ENCODE results near the gene WWOX.
"Not testable (repeated sequence)": the region's sequence is repeated elsewhere in the genome, so short reads cannot be mapped to it uniquely, and the experiment has no call there.

WWOX gene

DNA sequence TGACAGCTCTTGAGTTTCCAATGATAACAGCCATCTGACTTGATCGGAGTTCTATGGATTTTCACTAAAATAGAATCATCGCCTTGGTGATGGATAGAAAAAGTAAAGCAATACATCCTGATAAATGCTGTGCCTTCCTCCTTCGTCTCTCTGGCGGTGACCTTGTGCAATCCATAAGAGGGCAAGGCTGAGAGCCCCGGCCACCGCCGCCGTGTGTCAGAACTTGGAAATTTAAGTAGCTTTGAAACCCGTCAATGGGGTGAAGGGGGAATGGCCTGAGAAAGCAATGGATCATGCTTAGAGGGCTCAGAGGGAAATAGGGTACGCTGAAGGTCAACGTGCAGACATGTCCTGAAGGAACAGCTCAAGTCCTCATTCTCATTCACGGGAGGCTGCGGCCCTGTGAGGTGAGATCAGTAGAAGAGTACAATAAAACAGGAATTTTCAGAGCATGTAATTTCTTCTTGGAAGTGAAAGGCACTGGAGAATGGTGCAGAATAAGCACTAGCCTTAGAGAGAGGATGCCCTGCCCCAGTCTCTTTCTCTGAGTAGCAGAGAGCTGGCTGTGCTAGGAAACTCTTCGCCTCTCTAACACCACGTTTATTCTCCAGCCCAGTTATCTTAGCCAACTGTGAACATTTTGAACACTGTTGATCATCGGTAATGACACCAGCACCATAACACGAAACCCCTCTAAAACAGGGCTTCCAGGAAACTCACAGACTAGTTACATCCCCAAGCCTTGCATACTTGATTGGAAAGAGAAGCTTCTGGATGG, 573.5 kb downstream of the WWOX start:
- DNase-seq (ENCODE audit: low read depth in 2 of 2, low spot score in 1 of 2): no peak

DNA sequence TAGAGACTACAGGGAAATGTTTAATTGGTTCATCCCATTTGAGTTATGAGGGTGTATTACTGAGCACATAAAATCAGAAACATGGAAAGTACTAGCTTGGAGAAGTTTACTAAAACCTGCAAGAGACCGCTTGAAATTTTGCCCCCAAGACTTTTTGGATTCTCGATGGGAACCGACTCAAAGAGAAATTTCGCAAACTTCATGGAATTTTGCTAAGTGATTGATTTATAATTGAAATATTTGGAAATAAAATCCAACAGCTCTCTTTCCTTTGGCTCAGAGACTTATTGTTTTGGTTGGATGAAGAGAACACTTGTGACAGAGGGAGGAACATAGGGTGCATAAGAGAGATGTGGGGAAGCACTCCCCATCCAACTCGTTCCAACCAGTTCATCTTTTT, 574.4 kb downstream of the WWOX start:
- DNase-seq (ENCODE audit: low read depth in 2 of 2, low spot score in 1 of 2): no peak

- DNase-seq (ENCODE audit: low read depth in 2 of 2, low spot score in 1 of 2): no peak
These were observed 575.9 kb downstream of the WWOX start for GRCh38 chr16:78675312-78675711.

- no peak for DNase-seq (ENCODE audit: low read depth in 2 of 2, low spot score in 1 of 2)
These were observed 576.7 kb downstream of the WWOX start for GRCh38 chr16:78675951-78676792.

DNA sequence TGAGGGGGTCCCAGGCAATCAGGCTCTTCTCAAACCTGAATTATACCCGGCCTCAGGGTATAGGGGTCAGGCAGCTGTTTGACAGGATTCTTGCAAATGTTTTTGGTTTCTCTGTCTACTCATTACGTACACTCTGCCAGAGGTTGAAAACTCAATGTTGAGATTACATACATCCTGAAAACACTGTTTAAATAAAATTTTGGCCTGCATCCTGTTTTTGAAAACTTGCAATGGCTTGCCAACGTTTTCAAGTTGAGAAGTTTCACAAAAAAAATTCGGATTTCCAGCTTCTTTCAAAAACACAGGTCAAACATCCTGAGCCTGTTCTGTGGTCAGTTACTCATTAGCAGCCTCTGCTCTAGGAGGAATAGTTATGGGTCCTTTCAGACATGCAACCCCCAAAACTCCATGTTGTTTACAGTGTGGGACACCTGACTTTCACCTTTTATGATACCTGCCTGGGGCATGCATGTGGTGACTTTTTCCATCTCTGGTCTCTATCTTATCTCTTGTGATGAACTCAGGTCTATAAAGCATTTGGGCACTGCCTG, 577.8 kb downstream of the WWOX start:
- no peak for DNase-seq (ENCODE audit: low read depth in 2 of 2, low spot score in 1 of 2)

- DNase-seq (ENCODE audit: low read depth in 2 of 2, low spot score in 1 of 2): no peak
These were observed 580.1 kb downstream of the WWOX start for GRCh38 chr16:78679546-78679945.

GRCh38 chr16:78681743-78682142, 582.3 kb downstream of the WWOX start:
- no peak for DNase-seq (ENCODE audit: low read depth in 2 of 2, low spot score in 1 of 2)

DNA sequence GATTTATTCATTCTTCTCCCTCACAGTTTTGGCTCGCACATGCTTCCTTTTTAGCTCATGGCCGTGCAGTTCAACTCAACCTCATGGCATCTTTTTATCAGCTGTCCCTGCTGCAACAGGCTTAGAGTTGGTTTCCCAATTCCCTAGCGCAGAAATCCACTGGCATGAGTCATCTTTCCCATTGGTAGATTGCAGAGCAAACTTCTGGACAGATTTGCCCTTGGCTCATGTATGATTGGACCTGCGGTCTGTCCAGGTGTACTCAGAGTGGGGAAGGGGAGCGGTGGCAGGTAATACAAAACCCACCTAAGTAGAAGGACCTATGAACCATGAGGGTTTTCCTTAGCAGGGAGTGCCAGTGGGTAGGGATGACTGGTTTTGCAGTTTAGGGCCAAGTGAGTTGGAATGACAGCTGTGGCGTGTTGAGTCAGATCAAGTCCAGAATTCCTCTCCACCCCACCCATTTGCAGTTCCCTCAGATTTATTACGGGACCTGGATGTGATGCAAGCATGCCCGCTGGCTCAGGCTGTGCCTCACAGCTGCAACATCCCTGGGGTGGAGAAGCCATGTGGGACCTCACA, 584.7 kb downstream of the WWOX start:
- no peak for DNase-seq (ENCODE audit: low read depth in 2 of 2, low spot score in 1 of 2)

- DNase-seq (ENCODE audit: low read depth in 2 of 2, low spot score in 1 of 2): no peak
These were observed 585.4 kb downstream of the WWOX start for GRCh38 chr16:78684655-78685375.

DNA sequence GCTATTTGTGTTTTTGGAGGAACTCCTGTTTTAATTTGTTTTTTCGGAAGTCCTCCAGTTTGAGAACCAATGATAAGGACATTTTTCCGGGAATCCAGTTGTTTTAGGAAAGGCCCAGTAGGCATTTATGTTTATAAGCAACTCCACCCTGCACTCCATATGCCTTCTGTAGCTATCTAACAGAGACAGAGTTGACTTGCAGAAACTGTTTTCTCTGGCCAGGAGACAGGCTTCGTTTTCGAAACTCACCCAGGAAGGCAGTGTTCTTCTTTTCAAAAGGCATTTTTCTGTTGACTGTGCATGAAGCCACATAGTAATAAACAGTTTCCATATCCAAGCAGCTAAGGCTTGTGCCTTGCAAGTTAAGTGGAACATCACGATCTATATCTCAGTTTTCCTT, 587.1 kb downstream of the WWOX start:
- DNase-seq (ENCODE audit: low read depth in 2 of 2, low spot score in 1 of 2): no peak

GRCh38 chr16:78689028-78689427, 589.6 kb downstream of the WWOX start:
- DNase-seq (ENCODE audit: low read depth in 2 of 2, low spot score in 1 of 2): no peak

DNA sequence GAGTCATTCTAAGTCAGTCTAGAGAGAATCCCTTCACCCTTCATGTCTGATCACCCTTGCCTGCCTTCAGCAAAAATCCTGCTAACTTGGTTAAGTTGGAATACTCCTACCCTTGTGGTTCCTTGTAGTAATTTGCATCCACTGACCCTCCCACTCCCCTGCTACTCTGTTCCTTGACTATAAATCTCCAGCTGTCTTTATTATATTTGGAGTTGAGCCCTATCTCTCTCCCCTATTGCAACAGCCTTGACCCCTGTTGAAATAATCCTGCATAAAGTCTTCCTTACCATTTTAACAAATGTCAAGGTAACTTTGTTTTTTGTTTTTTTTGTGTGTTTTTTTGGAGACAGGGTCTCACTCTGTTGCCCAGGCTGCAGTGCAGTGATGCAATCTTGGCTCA, 590.1 kb downstream of the WWOX start:
- DNase-seq (ENCODE audit: low read depth in 2 of 2, low spot score in 1 of 2): no peak

DNA sequence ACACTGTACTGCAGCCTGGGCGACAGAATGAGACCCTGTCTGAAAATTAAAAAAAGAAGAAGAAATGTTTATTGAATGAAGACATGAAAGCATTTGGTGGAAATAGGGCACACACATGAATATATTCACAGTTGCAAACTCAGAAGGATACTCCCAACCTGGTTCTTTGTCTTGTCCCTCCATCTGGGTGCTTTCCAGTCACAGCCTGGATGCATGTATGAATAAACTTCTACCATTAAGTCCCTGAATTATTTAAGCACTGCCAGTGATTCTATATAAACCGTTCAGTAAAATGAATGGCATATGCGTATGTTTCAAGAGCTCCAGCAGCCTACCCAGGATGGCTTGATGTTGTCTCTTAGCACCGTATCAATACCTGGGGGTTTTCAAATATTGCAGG, 591.1 kb downstream of the WWOX start:
- DNase-seq (ENCODE audit: low read depth in 2 of 2, low spot score in 1 of 2): no peak

- not testable (repeated sequence) for DNase-seq (ENCODE audit: low read depth in 2 of 2, low spot score in 1 of 2)
These were observed 592.3 kb downstream of the WWOX start for GRCh38 chr16:78691746-78692145.

DNA sequence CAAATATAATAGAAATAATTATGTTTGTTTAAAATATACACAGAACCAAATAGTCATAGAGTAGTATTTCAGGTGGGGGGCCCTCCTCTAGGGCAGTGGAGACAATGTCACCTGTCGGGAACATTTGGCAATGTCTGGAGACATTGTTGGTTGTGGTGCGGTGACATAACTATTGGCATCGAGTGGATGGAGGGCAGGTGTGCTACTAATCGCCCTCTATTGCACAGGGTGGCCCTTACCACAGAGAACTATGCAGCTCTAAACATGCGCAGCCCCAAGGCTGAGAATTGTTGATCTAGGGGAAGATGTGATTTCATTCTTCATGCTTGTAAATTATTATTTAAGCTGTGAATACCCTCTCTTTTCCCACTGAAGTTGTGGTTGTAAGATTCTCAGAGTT, 594.0 kb downstream of the WWOX start:
- no peak for DNase-seq (ENCODE audit: low read depth in 2 of 2, low spot score in 1 of 2)

DNA sequence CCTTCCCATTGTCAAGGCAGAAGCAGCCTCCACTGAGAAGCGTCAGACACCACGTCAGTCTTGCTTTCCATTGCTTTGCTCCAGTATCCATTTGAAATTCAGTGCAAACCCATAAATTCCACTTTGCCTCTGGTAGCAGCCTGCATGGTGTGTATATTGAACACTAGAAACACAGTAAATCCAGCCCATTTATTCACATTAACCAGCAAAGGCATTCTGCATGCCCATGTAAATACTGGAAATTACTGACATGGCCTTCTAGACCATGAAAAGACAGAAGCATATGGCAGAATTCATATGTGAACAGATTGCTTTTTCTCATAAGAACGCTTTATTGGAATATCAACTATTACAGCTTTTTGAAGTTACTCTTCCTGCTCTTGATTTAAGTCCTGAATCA, 595.0 kb downstream of the WWOX start:
- DNase-seq (ENCODE audit: low read depth in 2 of 2, low spot score in 1 of 2): no peak

DNA sequence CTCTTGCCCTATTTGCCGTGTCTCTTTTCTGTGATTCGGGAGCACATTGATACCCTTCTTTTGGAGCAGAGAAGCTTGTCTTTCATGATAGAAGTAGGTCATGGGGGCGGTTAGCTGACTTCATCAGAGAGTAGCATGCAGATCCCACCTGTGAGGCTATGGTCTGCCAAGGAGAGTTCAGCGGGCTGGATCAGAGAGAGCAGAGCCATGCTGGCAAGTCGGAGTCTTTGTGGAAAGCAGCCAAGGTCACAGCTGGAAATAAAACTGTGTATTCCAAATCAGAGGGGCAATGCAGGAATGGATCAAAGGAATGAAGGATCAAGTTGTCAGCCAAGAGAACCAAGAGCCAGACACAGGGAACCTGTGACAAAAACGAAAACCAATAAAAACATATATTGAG, 595.9 kb downstream of the WWOX start:
- DNase-seq (ENCODE audit: low read depth in 2 of 2, low spot score in 1 of 2): no peak

DNA sequence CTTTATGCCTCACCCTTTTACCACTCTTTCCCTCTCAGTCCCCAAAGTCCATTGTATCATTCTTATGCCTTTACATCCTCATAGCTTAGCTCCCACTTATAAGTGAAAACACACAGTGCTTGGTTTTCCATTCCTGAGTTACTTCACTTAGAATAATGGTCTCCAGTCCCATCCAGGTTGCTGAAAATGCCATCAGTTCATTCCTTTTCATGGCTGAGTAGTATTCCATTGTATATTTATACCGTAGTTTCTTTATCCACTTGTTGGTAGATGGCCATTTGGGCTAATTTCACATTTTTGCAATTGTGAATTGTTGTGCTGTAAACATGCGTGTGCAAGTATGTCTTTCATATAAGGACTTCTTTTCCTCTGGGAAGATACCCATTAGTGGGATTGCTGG, 597.3 kb downstream of the WWOX start:
- no peak for DNase-seq (ENCODE audit: low read depth in 2 of 2, low spot score in 1 of 2)

GRCh38 chr16:78697426-78697825, 598.0 kb downstream of the WWOX start:
- DNase-seq (ENCODE audit: low read depth in 2 of 2, low spot score in 1 of 2): no peak

DNA sequence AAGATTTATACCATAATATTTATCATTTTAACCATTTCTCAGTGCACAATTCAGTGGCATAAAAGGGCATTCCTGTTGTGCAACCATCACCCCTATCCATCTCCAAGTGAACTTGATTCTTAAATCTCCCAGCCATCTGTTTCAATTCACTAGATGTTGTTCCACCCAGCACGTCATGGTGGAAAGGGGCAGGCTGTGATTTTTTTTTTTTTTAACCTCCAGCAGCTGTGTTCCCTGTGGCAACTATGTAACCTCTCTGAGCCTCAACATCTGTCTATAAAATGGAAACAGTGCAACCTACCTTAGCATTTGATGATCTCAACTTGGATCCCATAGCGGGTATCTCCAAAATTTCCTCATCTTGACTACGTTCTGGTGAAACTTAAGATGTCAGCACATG, 604.5 kb downstream of the WWOX start:
- no peak for DNase-seq (ENCODE audit: low read depth in 2 of 2, low spot score in 1 of 2)

DNA sequence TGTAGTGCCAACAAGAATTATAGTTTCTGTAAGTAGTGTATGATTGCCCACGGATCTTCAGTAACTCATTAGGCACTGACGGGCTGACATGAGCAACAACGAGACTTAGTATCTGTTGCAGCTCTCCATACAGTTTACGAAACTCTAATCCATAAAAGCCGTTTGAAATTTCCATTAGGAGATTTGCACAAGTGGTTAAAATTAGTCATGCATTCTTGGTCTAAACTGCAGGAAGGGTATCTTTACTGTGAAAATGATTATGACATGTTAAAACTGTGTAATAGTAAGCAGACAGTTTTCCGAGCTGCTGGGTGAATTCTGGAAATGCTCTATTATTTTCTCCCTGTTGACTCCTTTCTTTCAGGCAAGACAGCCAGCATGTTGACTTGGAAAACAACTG, 605.0 kb downstream of the WWOX start:
- no peak for DNase-seq (ENCODE audit: low read depth in 2 of 2, low spot score in 1 of 2)
